GM19193 (cell line): ENCODE results near the gene TRIM64C.
"Not testable (repeated sequence)": the region's sequence is repeated elsewhere in the genome, so short reads cannot be mapped to it uniquely, and the experiment has no call there.

ENCODE experiments used
- POLR2A ChIP-seq: IDR thresholded peaks from 4 replicates; pipeline ENCODE4 v1.6.1; 2011; ENCODE audit not compliant: insufficient read depth, insufficient read length; ENCODE audit errors: extremely low read depth

The TRIM64C gene, protein sequence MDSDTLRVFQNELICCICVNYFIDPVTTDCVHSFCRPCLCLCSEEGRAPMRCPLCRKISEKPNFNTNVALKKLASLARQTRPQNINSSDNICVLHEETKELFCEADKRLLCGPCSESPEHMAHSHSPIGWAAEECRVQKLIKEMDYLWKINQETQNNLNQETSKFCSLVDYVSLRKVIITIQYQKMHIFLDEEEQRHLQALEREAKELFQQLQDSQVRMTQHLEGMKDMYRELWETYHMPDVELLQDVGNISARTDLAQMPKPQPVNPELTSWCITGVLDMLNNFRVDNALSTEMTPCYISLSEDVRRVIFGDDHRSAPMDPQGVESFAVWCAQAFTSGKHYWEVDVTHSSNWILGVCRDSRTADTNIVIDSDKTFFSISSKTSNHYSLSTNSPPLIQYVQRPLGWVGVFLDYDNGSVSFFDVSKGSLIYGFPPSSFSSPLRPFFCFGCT

DNA sequence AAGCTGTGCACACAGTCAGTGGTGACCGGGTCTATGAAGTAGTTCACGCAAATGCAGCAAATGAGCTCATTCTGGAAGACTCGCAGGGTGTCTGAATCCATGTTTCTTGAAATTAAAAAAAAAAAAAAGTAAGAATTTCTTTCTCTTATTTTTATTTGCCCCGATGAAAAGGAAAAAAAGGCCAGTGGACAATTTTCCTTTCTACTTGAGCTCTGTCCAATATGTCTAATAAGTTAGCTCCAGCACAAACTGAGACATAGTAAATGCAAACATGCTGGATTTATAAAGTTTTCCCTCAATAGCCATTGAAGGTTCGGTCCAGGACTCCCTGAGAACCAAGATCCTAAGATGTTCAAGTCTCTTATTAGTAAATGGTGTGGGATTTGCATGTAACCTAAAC lies at the start of gene TRIM64C:
Gene TRIM64C (minus strand): TSS at position 101 of the 400 bp plus-strand sequence. CDS start 0 bp downstream, at position 101.
- TF ChIP-seq POLR2A, result not testable (repeated sequence)

DNA sequence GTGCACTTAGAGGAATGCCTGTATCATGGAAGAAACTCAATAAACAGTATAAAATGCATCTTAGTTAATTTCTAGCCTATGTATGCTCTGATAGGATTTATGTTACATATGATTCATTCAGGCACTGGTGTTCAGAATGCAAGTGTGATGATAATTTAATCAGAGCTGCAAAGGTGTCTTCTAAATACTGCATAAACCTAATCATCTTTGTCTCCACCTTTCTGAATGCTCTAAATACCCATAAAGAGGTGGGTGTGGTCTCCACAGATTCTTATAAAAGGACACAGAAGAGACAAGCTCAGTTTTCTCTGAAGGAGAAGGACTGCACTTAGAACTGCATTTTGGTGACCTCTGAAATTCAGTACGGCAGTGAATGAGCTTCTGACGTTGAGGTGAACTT lies 30.4 kb downstream of the TRIM64C start, which contains the start of gene TRIM49B:
Gene TRIM49B (plus strand): TSS at position 301 of the 400 bp plus-strand sequence. CDS start 2,777 bp downstream, outside the sequence.
- not testable (repeated sequence) for TF ChIP-seq POLR2A
